Hypothalamus (tissue), 51 donors: ENCODE measurements around the gene PPP2R3B.
"Not testable (repeated sequence)": the region's sequence is repeated elsewhere in the genome, so short reads cannot be mapped to it uniquely, and the experiment has no call there.

Source experiments
- DNase-seq, 51 donors: peaks; one replicate each; lab custom pipeline; 2025; lab: John Stamatoyannopoulos, UW

Gene PPP2R3B

DNA sequence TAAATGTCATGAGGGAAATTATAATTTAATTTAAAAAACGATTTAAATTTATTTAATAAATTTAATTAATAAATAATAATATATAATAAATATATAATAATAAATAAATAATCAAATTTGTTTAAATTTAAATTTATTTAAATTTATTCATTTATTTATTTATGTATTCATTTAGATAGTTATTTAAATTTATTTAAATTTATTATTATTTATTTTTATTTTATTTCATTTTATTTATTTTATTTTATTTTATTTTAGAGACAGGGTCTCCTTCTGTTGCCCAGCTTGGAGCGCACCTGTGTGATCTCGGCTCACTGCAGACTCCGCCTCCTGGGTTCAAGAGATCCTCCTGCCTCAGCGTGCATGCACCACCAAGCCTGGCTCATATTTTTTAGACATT lies 18.4 kb upstream of the PPP2R3B start:
- DNase-seq = no peak

- DNase-seq = no peak
Observed at GRCh38 chrX:404656-405055, 17.9 kb upstream of the PPP2R3B start.

- no peak for DNase-seq
Observed at GRCh38 chrX:402857-403256, 16.1 kb upstream of the PPP2R3B start.

GRCh38 chrX:400258-400657 lies 13.6 kb upstream of the PPP2R3B start:
- DNase-seq = no peak

GRCh38 chrX:397575-397974 lies 10.9 kb upstream of the PPP2R3B start:
- DNase-seq = no peak

GRCh38 chrX:394830-395229 lies 8.1 kb upstream of the PPP2R3B start:
- DNase-seq = no peak

DNA sequence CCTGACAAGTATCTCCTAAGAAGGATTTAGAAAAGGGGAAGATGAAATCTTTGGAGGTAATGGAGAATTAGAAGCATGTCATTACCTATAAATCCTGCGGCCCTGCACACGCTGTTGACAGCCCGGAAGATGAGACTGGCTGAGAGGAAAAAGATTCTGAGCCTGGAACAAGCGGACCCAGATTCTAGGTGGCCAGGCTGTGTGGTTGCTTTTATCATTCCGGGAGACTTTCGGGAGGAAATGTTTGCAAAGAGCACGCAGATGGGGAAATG lies 5.8 kb upstream of the PPP2R3B start:
- DNase-seq = no peak

DNA sequence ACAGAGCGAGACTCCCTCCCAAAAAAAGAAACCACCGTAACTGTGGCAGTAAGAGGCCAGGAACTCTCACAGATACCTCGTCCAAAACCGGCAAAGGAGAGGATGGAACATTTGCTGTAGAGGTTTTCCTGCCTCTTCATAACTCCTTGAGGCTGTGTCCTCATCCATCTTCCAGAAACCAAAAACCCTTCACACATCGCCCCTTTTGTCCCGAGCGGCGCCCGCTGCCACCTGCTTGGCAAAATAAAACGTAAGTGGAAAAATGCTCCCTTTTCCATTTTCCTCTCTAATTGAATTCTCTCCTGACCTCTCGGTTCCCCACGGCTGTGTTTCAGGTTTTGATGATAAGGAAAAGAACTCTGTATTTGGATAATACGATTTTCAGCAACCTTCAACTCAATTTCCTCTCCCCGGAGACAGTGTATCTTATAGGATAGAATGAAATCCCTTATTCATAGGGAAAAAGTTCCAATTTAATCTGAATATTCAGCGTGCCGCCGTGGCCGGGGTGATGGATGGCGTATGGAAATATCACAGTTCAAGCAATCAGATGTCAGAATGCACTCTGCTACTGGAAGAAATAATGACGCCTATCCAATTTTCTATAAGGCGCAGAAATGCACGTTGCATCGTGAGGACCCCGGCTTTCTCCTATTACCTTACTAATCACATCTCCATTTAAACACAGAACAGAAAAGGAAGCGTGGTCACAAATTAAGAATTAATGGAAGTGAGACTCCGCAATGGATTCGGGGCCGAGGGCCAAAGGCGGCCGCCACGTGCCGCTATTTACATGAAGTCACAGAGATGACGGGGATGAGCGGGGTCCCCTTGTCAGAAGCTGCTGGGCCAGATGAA lies 5.2 kb upstream of the PPP2R3B start:
- no peak for DNase-seq

DNA sequence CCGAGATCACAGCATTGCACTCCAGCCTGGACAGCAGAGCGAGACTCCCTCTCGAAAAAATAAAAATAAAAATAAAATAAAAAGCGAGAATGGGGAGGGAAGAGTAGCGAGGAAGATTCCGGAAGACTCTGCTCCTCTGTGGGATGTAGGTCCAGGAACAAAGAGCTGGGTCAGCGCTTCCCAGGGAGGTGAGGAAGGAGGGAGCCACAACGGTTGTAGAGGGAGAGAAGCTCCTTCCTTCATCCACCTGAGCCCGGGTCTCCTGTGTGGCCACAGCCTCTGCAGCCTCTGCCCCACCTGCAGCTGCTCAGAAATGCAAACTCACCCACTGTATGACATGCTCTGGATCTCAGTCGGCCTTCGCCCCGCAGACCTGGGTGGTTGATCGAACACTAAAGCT lies 3.8 kb upstream of the PPP2R3B start:
- DNase-seq = no peak

DNA sequence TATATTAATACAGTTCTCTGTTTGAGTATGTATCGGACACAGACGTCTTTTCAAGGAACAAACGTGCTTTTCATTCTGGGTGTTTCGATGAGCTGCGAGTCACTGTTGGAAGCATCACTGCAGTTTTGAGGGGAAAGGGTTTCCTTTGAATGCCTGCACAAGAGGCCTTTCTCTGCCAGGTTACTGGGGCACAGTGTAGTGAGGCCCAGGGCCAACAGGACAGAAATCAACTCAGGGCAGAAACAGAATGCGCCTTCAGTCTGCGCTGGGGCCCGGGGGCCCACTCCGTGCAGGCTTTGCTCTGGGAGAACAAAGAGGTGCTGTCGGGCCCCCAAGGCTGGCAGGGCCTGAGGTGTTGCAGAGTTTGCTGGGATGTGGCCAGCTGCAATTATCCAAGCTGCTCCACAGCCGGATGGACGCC lies 2.3 kb upstream of the PPP2R3B start:
- peak in 49 of 51 donors; percentile 2 to 92 (median 69) for DNase-seq

DNA sequence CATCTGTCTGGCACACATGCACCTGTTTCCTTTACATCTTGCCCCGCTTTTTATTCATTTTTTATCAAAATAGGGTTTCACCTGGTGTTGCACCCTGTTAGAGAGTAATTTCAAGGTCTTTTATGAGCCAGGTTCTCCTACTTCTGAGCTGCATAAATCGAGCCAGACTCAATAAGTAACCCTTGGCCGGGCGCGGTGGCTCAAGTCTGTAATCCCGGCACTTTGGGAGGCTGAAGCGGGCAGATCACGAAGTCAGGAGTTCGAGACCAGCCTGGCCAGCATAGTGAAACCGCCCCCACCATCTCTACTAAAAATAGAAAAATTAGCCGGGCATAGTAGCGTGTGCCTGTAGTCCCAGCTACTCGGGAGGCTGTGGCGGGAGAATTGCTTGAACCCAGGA lies 1.0 kb upstream of the PPP2R3B start:
- no peak for DNase-seq

DNA sequence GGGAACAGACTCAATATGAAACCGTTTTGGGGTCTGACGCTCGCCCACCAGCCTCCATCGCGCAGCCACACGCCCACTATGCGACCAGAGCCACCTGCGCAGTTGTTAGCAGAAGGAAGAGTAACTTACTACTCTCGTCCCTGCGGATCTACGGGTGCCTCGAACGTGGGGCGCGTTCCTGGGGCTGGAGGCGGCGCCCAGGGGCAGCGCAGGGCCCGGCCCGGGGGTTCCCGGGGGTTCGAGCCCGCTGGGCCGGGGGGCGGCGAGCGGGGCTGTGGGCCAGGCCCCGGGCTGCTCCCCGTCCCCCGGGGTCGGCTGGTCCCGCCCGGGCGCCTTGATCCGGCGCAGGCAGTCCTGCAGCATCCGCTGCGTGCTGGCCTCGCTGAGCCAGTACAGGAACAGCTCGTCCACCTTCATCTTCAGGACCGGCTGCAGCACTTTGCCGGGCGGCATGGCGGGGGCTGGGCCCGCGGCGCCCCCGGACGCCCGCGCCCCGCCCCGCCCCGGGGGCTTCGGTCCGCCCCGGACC lies 404 bp downstream of the PPP2R3B start:
- DNase-seq = no peak

- DNase-seq = not testable (repeated sequence)
Observed at GRCh38 chrX:385736-386135, 971 bp downstream of the PPP2R3B start.

DNA sequence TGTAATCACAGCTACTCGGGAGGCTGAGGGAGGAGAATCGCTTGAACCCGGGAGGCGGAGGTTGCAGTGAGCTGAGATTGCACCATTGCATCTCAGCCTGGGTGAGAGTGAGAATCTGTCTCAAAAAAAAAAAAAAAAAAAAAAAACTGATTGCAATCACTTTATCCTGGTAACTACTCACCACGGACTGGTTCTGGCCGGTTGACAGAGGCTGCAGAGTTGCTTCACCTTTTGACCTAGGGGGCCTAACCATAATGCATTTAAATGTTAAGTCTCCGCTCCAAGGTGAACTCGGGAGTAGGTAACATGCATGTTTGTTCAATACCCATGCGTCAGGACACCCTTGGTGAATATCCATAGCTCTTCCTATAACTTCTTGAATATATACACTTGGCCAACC lies 1.8 kb downstream of the PPP2R3B start:
- no peak for DNase-seq

GRCh38 chrX:378443-378842 lies 8.3 kb downstream of the PPP2R3B start:
- no peak for DNase-seq

DNA sequence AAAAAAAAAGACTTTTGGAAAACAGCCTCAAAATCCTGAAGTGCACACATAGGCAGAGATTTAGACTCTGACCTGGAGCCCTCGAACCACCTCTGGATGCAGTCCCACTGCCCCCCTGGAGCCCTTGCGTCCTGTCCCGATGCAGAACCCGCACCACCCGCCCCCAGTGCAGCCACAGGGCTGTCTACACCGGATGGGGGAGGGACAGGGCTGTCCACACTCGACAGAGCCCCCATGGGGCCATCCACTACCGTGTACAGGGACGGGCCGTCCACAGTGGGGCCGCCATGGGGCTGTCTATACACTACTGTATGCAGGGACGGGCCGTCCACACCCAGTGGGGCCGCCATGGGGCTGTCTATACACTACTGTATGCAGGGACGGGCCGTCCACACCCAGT lies 10.5 kb downstream of the PPP2R3B start:
- not testable (repeated sequence) for DNase-seq

DNA sequence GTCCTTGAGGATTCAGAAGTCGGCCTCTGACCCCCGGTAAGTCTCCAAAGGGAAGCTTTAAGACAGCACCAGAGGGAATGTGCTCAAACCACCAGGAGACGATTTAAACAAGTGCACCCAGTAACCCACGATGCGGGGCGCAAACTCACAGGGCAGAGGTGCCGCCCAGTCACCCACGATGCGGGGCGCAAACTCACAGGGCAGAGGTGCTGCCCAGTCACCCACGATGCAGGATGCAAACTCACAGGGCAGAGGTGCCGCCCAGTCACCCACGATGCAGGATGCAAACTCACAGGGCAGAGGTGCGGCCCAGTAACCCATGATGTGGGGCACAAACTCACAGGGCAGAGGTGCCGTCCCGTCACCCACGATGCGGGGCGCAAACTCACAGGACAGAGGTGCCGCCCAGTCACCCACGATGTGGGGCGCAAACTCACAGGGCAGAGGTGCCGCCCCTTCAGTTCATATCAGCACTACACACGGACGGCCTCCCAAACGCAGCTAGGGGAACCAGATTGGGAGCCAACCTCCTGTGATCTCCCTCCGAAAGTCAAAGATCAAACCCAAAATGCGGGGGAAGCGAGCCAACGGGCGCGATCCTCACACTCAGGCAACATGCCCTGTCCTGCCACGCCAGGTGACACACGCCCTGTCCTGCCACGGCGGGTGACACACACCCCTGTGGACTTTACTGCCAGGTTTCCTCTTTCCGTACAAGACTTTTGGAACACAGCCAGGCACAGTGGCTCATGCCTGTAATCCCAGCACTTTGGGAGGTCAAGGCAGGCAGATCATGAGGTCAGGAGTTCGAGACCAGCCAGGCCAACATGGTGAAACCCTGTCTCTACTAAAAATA lies 11.3 kb downstream of the PPP2R3B start:
- DNase-seq = no peak

GRCh38 chrX:374596-374995 lies 12.1 kb downstream of the PPP2R3B start:
- DNase-seq = no peak

DNA sequence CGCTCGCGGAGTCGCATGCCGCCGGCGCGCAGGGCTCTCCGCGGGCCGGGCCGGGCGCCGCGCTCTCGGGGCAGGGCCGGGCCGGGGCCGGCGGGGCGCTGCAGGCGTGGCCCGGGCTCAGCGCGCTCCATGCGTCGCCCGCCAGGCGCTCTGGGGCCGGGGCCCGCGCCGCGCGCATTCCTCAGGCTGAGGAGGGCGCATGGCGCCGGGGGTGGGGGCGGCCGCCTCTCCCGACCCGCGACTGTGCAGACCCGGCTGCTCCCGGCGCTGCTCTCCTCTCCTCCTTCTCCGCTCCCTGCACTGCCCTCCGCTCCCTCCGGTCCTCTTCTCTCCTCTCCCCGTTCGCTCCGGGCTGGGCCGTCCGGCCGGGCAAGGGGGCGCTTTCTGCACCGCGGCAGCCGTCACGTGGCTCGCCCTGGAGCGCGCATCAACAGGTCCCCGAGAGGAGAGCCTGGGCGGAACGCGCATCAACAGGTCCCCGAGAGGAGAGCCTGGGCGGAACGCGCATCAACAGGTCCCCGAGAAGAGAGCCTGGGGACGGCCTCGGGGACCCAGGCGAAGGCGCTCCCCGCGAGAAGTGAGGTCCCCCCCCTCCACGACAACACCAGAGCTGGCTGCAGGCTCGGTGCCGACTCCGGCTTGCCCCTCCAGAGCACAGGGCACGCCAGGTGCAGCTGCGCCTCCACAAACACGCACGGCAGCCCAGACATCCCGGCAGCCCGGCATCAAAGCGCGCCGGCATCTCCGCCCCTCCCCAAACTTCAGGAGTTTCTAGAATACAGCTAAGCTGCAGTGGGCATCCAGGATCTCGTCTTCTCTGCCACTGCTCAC lies 12.9 kb downstream of the PPP2R3B start:
- DNase-seq = no peak

DNA sequence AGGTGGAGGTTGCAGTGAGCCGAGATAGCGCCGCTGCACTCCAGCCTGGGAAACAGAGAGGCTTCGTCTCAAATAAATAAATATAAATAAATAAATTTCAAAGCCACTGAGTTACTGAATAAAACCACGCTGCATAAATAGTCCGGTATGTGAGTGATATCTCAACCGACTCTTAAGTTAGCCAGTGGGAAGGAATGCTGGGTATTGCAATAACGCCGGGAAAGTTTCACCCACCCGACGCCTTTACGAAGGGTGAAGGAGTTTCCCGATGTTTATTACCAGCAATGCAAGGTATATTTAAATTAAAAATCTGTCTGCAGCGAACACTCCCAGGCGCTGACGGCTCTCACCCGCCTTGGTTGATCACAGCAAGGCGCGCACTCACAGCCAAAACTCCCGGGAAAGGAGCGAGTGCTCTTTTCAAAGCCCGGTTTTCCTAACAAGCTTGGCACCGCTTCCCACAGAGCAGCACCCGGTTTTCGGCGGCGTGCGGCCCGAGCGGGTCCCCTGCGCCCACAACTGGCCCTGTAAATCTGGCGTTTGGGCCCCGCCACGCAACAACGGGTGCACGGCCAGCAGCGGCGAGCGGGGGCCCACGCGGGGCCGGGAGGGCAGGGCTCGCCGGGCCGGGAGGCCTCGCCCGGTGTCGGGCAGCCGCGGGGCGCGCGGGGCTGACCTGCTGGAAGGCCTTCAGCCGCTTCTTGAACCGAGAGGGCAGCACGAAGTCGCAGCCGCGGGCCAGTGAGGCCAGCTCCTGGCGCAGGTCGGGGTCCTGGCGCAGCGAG lies 13.7 kb downstream of the PPP2R3B start:
- DNase-seq = no peak
